ENCODE measurements around the gene CASP3. TPM values are rescaled to one million over a fixed set of nuclear protein-coding genes. Genes with fewer than 3 reads are reported as not detected.
"Not testable (repeated sequence)": the region's sequence is repeated elsewhere in the genome, so short reads cannot be mapped to it uniquely, and the experiment has no call there.

CASP3 gene
- total RNA-seq, 1 donor from 2014 or later = 11.3 TPM

- ATAC-seq (no peak), DNase-seq (ENCODE audit: low spot score) (no peak)
These were observed 15.4 kb upstream of the CASP3 start for GRCh38 chr4:184664445-184665210.

- ATAC-seq (no peak), DNase-seq (ENCODE audit: low spot score) (no peak)
These were observed 13.0 kb upstream of the CASP3 start for GRCh38 chr4:184662236-184662635.

- DNase-seq (ENCODE audit: low spot score) = no peak
- no peak for ATAC-seq
These were observed 11.7 kb upstream of the CASP3 start for GRCh38 chr4:184660978-184661377.

- ATAC-seq; DNase-seq (ENCODE audit: low spot score): not testable (repeated sequence)
These were observed 8.6 kb upstream of the CASP3 start for GRCh38 chr4:184657820-184658219.

GRCh38 chr4:184657144-184657543 lies 7.9 kb upstream of the CASP3 start:
- ATAC-seq (no peak), DNase-seq (ENCODE audit: low spot score) (no peak)

- DNase-seq (ENCODE audit: low spot score) (no peak), ATAC-seq (no peak)
These were observed 6.9 kb upstream of the CASP3 start for GRCh38 chr4:184655889-184656869.

- DNase-seq (ENCODE audit: low spot score) = no peak
- no peak for ATAC-seq
These were observed 4.4 kb upstream of the CASP3 start for GRCh38 chr4:184653650-184654049.

GRCh38 chr4:184652681-184653080 lies 3.4 kb upstream of the CASP3 start:
- not testable (repeated sequence) for DNase-seq (ENCODE audit: low spot score); ATAC-seq

- ATAC-seq (no peak), DNase-seq (ENCODE audit: low spot score) (no peak)
These were observed 2.7 kb upstream of the CASP3 start for GRCh38 chr4:184651899-184652298.

- ATAC-seq = no peak
- DNase-seq (ENCODE audit: low spot score) = no peak
These were observed 966 bp upstream of the CASP3 start for GRCh38 chr4:184649971-184650855.

GRCh38 chr4:184648313-184649025 lies 778 bp downstream of the CASP3 start:
- DNase-seq (ENCODE audit: low spot score) (peak; percentile 79), ATAC-seq (peak; percentile 60)

- ATAC-seq (no peak), DNase-seq (ENCODE audit: low spot score) (no peak)
These were observed 1.3 kb downstream of the CASP3 start for GRCh38 chr4:184648054-184648312.

GRCh38 chr4:184647266-184648053 lies 1.8 kb downstream of the CASP3 start:
- no peak for ATAC-seq

GRCh38 chr4:184645904-184646610 lies 3.2 kb downstream of the CASP3 start:
- ATAC-seq (no peak), DNase-seq (ENCODE audit: low spot score) (no peak)

More at GRCh38 chr4:184647266-184648053, 1.8 kb downstream of the CASP3 start:
- DNase-seq (ENCODE audit: low spot score) = no peak

- ATAC-seq = no peak
These were observed 4.5 kb downstream of the CASP3 start for GRCh38 chr4:184644553-184645307.

GRCh38 chr4:184643731-184644130 lies 5.5 kb downstream of the CASP3 start:
- ATAC-seq = no peak

More at GRCh38 chr4:184644553-184645307, 4.5 kb downstream of the CASP3 start:
- no peak for DNase-seq (ENCODE audit: low spot score)

GRCh38 chr4:184641451-184641850 lies 7.8 kb downstream of the CASP3 start:
- ATAC-seq (no peak), DNase-seq (ENCODE audit: low spot score) (no peak)

More at GRCh38 chr4:184643731-184644130, 5.5 kb downstream of the CASP3 start:
- no peak for DNase-seq (ENCODE audit: low spot score)

- DNase-seq (ENCODE audit: low spot score) (no peak), ATAC-seq (no peak)
These were observed 8.2 kb downstream of the CASP3 start for GRCh38 chr4:184641022-184641421.

All from left lobe of liver (tissue), 2 donors.